ENCODE results near the gene NID1. TPM values are rescaled to one million over a fixed set of nuclear protein-coding genes. Genes with fewer than 3 reads are reported as not detected.

NID1 gene
- total RNA-seq, 4 donors from 2014 or later = 27.9 to 48.4 (median 32.3) TPM

- TF ChIP-seq CTCF (IDR thresholded peaks at IDR 0.05) (no peak), POLR2AphosphoS5 (IDR thresholded peaks at IDR 0.05) (no peak), POLR2A (IDR thresholded peaks at IDR 0.05) (no peak), EP300 (IDR thresholded peaks at IDR 0.05) (no peak)
- no peak for DNase-seq (ENCODE audit: low spot score in 2 of 2)
- no peak overlapping the region for H3K27ac ChIP-seq
- peaks cover 9% of the 10 kb centered on the region for H3K36me3 ChIP-seq
- H3K4me3 ChIP-seq = no peak overlapping the region
- peaks cover 15% of the 10 kb centered on the region for H3K4me1 ChIP-seq
- no peaks in the 10 kb centered on the region for H3K9me3 ChIP-seq
- 57% methylated on average over 12 of the region's 12 CpGs for WGBS
- H3K27me3 ChIP-seq = no peaks in the 10 kb centered on the region
These were observed 12.5 kb downstream of the NID1 start for GRCh38 chr1:236052232-236052993.

GRCh38 chr1:236051242-236051791 is 13.6 kb downstream of the NID1 start:
- no peak overlapping the region for H3K4me3 ChIP-seq
- peaks cover 15% of the 10 kb centered on the region for H3K4me1 ChIP-seq
- H3K9me3 ChIP-seq = no peaks in the 10 kb centered on the region
- no peaks in the 10 kb centered on the region for H3K27me3 ChIP-seq
- 28% methylated on average over 9 of the region's 9 CpGs for WGBS
- DNase-seq (ENCODE audit: low spot score in 2 of 2) = no peak
- peaks cover 18% of the 10 kb centered on the region for H3K36me3 ChIP-seq
- TF ChIP-seq CTCF (IDR thresholded peaks at IDR 0.05) (no peak), POLR2A (IDR thresholded peaks at IDR 0.05) (no peak), EP300 (IDR thresholded peaks at IDR 0.05) (no peak), POLR2AphosphoS5 (IDR thresholded peaks at IDR 0.05) (no peak)
- no peak overlapping the region for H3K27ac ChIP-seq

- TF ChIP-seq EP300 (IDR thresholded peaks at IDR 0.05) = no peak
- TF ChIP-seq CTCF (IDR thresholded peaks at IDR 0.05) = no peak
- TF ChIP-seq POLR2AphosphoS5 (IDR thresholded peaks at IDR 0.05) = no peak
- no peak for TF ChIP-seq POLR2A (IDR thresholded peaks at IDR 0.05)
- no peak overlapping the region for H3K27ac ChIP-seq
- no peak for DNase-seq (ENCODE audit: low spot score in 2 of 2)
- peaks cover 56% of the 10 kb centered on the region for H3K36me3 ChIP-seq
- H3K4me1 ChIP-seq = no peaks in the 10 kb centered on the region
- H3K27me3 ChIP-seq = no peaks in the 10 kb centered on the region
- no peak overlapping the region for H3K4me3 ChIP-seq
- H3K9me3 ChIP-seq = no peaks in the 10 kb centered on the region
- WGBS = 98% methylated on average over 5 of the region's 5 CpGs
These were observed 19.1 kb downstream of the NID1 start for GRCh38 chr1:236045771-236046170.

- 79% methylated on average over 3 of the region's 3 CpGs for WGBS
- Histone ChIP-seq H3K27me3 (no peaks in the 10 kb centered on the region), H3K4me3 (no peak overlapping the region), H3K9me3 (no peaks in the 10 kb centered on the region), H3K4me1 (no peaks in the 10 kb centered on the region), H3K36me3 (peaks cover 56% of the 10 kb centered on the region), H3K27ac (no peak overlapping the region)
- TF ChIP-seq POLR2A (IDR thresholded peaks at IDR 0.05) = no peak
- no peak for DNase-seq (ENCODE audit: low spot score in 2 of 2)
These were observed 20.5 kb downstream of the NID1 start for GRCh38 chr1:236044341-236044740.

- Histone ChIP-seq H3K4me3 (no peak overlapping the region), H3K4me1 (no peaks in the 10 kb centered on the region), H3K36me3 (peaks cover 47% of the 10 kb centered on the region), H3K27me3 (no peaks in the 10 kb centered on the region), H3K9me3 (no peaks in the 10 kb centered on the region), H3K27ac (no peak overlapping the region)
- TF ChIP-seq CTCF (IDR thresholded peaks at IDR 0.05) (no peak), EP300 (IDR thresholded peaks at IDR 0.05) (no peak)
- 91% methylated on average over 15 of the region's 17 CpGs for WGBS
- no peak for DNase-seq (ENCODE audit: low spot score in 2 of 2)
These were observed 23.0 kb downstream of the NID1 start for GRCh38 chr1:236041631-236042618.

All from suprapubic skin (tissue), 4 donors.